Activated T-cell treated with anti-CD3 and anti-CD28 coated beads, Interleukin-2, amount 50 U/mL, for 24 hours (primary cell): ENCODE results near the gene RPS4Y1.
"Not testable (repeated sequence)": the region's sequence is repeated elsewhere in the genome, so short reads cannot be mapped to it uniquely, and the experiment has no call there.

Experiments
- DNase-seq: peaks from one replicate; pipeline ENCODE4 v3.0.0-alpha.2; 2020
- H3K27ac Mint-ChIP-seq: 2 replicates; pipeline ENCODE4 v1.8.0; 2020; ENCODE audit warnings: mild to moderate bottlenecking, mixed read lengths
- H3K27me3 Mint-ChIP-seq: 2 replicates; pipeline ENCODE4 v1.8.0; 2020; ENCODE audit warnings: mixed read lengths
- H3K36me3 Mint-ChIP-seq: 2 replicates; pipeline ENCODE4 v1.8.0; 2020; ENCODE audit warnings: low read depth, mixed read lengths
- H3K4me1 Mint-ChIP-seq: 2 replicates; pipeline ENCODE4 v1.8.0; 2020; ENCODE audit warnings: low read depth, mixed read lengths
- H3K4me3 Mint-ChIP-seq: 2 replicates; pipeline ENCODE4 v1.8.0; 2020; ENCODE audit warnings: mild to moderate bottlenecking, moderate library complexity, mixed read lengths
- H3K9me3 Mint-ChIP-seq: 2 replicates; pipeline ENCODE4 v1.8.0; 2020; ENCODE audit warnings: mixed read lengths

RPS4Y1 gene

GRCh38 chrY:2857686-2858085, 16.3 kb downstream of the RPS4Y1 start:
- H3K27ac Mint-ChIP-seq: no peak overlapping the region

GRCh38 chrY:2859782-2860181, 18.4 kb downstream of the RPS4Y1 start:
- Mint-ChIP-seq H3K36me3 (no peaks in the 10 kb centered on the region), H3K9me3 (no peaks in the 10 kb centered on the region), H3K4me3 (no peak overlapping the region), H3K27ac (no peak overlapping the region), H3K27me3 (no peaks in the 10 kb centered on the region), H3K4me1 (no peaks in the 10 kb centered on the region)
- DNase-seq: no peak

More at GRCh38 chrY:2857686-2858085, 16.3 kb downstream of the RPS4Y1 start:
- Mint-ChIP-seq H3K4me3 (no peak overlapping the region), H3K27me3 (no peaks in the 10 kb centered on the region), H3K36me3 (no peaks in the 10 kb centered on the region), H3K9me3 (no peaks in the 10 kb centered on the region), H3K4me1 (no peaks in the 10 kb centered on the region)
- DNase-seq: no peak

- H3K36me3 Mint-ChIP-seq: no peaks in the 10 kb centered on the region
- H3K4me1 Mint-ChIP-seq: no peaks in the 10 kb centered on the region
- no peak overlapping the region for H3K27ac Mint-ChIP-seq
- no peak for DNase-seq
- no peaks in the 10 kb centered on the region for H3K27me3 Mint-ChIP-seq
- no peak overlapping the region for H3K4me3 Mint-ChIP-seq
- no peaks in the 10 kb centered on the region for H3K9me3 Mint-ChIP-seq
Measured at GRCh38 chrY:2860511-2860910, 19.1 kb downstream of the RPS4Y1 start.

- H3K27ac Mint-ChIP-seq: no peak overlapping the region
- DNase-seq: no peak
- H3K27me3 Mint-ChIP-seq: no peaks in the 10 kb centered on the region
- no peaks in the 10 kb centered on the region for H3K4me1 Mint-ChIP-seq
- no peaks in the 10 kb centered on the region for H3K9me3 Mint-ChIP-seq
- H3K4me3 Mint-ChIP-seq: no peak overlapping the region
- no peaks in the 10 kb centered on the region for H3K36me3 Mint-ChIP-seq
Measured at GRCh38 chrY:2866581-2866980, 25.2 kb downstream of the RPS4Y1 start.

GRCh38 chrY:2867469-2867868, 26.1 kb downstream of the RPS4Y1 start:
- Mint-ChIP-seq H3K9me3 (no peaks in the 10 kb centered on the region), H3K27me3 (no peaks in the 10 kb centered on the region), H3K4me3 (no peak overlapping the region), H3K36me3 (no peaks in the 10 kb centered on the region), H3K27ac (no peak overlapping the region), H3K4me1 (no peaks in the 10 kb centered on the region)
- DNase-seq: no peak

GRCh38 chrY:2868035-2868607, 26.7 kb downstream of the RPS4Y1 start:
- no peak overlapping the region for H3K4me3 Mint-ChIP-seq
- H3K36me3 Mint-ChIP-seq: no peaks in the 10 kb centered on the region
- H3K9me3 Mint-ChIP-seq: no peaks in the 10 kb centered on the region
- DNase-seq: no peak
- H3K4me1 Mint-ChIP-seq: no peaks in the 10 kb centered on the region
- no peak overlapping the region for H3K27ac Mint-ChIP-seq
- no peaks in the 10 kb centered on the region for H3K27me3 Mint-ChIP-seq

- H3K4me3 Mint-ChIP-seq, H3K27ac Mint-ChIP-seq, DNase-seq, H3K4me1 Mint-ChIP-seq, H3K9me3 Mint-ChIP-seq, H3K27me3 Mint-ChIP-seq, H3K36me3 Mint-ChIP-seq: not testable (repeated sequence)
Measured at GRCh38 chrY:2872234-2872633, 30.8 kb downstream of the RPS4Y1 start.

GRCh38 chrY:2874211-2874610, 32.8 kb downstream of the RPS4Y1 start:
- no peak for DNase-seq
- Mint-ChIP-seq H3K27ac (no peak overlapping the region), H3K9me3 (no peaks in the 10 kb centered on the region), H3K4me1 (no peaks in the 10 kb centered on the region), H3K27me3 (no peaks in the 10 kb centered on the region), H3K36me3 (no peaks in the 10 kb centered on the region), H3K4me3 (no peak overlapping the region)

GRCh38 chrY:2883561-2883960, 42.2 kb downstream of the RPS4Y1 start:
- Mint-ChIP-seq H3K27ac (no peak overlapping the region), H3K4me1 (no peaks in the 10 kb centered on the region), H3K4me3 (no peak overlapping the region), H3K27me3 (no peaks in the 10 kb centered on the region), H3K36me3 (no peaks in the 10 kb centered on the region), H3K9me3 (no peaks in the 10 kb centered on the region)
- no peak for DNase-seq

- Mint-ChIP-seq H3K4me1 (no peaks in the 10 kb centered on the region), H3K4me3 (no peak overlapping the region), H3K36me3 (no peaks in the 10 kb centered on the region), H3K9me3 (no peaks in the 10 kb centered on the region), H3K27ac (no peak overlapping the region), H3K27me3 (no peaks in the 10 kb centered on the region)
- DNase-seq: no peak
Measured at GRCh38 chrY:2885880-2886279, 44.5 kb downstream of the RPS4Y1 start.

GRCh38 chrY:2887386-2887785, 46.0 kb downstream of the RPS4Y1 start:
- DNase-seq: no peak
- no peak overlapping the region for H3K27ac Mint-ChIP-seq
- H3K4me3 Mint-ChIP-seq: no peak overlapping the region

GRCh38 chrY:2887955-2888354, 46.6 kb downstream of the RPS4Y1 start:
- Mint-ChIP-seq H3K4me1 (no peaks in the 10 kb centered on the region), H3K36me3 (no peaks in the 10 kb centered on the region), H3K27me3 (no peaks in the 10 kb centered on the region), H3K9me3 (no peaks in the 10 kb centered on the region), H3K4me3 (no peak overlapping the region), H3K27ac (no peak overlapping the region)
- no peak for DNase-seq

More at GRCh38 chrY:2887386-2887785, 46.0 kb downstream of the RPS4Y1 start:
- Mint-ChIP-seq H3K4me1 (no peaks in the 10 kb centered on the region), H3K36me3 (no peaks in the 10 kb centered on the region), H3K27me3 (no peaks in the 10 kb centered on the region), H3K9me3 (no peaks in the 10 kb centered on the region)

- H3K27ac Mint-ChIP-seq: no peak overlapping the region
Measured at GRCh38 chrY:2893471-2893870, 52.1 kb downstream of the RPS4Y1 start.

GRCh38 chrY:2896050-2896449, 54.6 kb downstream of the RPS4Y1 start:
- no peaks in the 10 kb centered on the region for H3K27me3 Mint-ChIP-seq
- H3K9me3 Mint-ChIP-seq: no peaks in the 10 kb centered on the region
- H3K27ac Mint-ChIP-seq: no peak overlapping the region
- DNase-seq: no peak
- H3K4me3 Mint-ChIP-seq: no peak overlapping the region
- H3K4me1 Mint-ChIP-seq: no peaks in the 10 kb centered on the region
- no peaks in the 10 kb centered on the region for H3K36me3 Mint-ChIP-seq

More at GRCh38 chrY:2893471-2893870, 52.1 kb downstream of the RPS4Y1 start:
- DNase-seq: no peak
- H3K4me1 Mint-ChIP-seq: no peaks in the 10 kb centered on the region
- H3K4me3 Mint-ChIP-seq: no peak overlapping the region
- no peaks in the 10 kb centered on the region for H3K27me3 Mint-ChIP-seq
- H3K36me3 Mint-ChIP-seq: no peaks in the 10 kb centered on the region
- H3K9me3 Mint-ChIP-seq: no peaks in the 10 kb centered on the region

GRCh38 chrY:2907356-2907755, 66.0 kb downstream of the RPS4Y1 start:
- Mint-ChIP-seq H3K27ac (no peak overlapping the region), H3K36me3 (no peaks in the 10 kb centered on the region), H3K4me1 (no peaks in the 10 kb centered on the region), H3K27me3 (no peaks in the 10 kb centered on the region), H3K4me3 (no peak overlapping the region), H3K9me3 (no peaks in the 10 kb centered on the region)
- no peak for DNase-seq
